Gastroesophageal sphincter (tissue), 4 donors: ENCODE measurements around the gene RHNO1. TPM values are rescaled to one million over a fixed set of nuclear protein-coding genes. Genes with fewer than 3 reads are reported as not detected.

Experiments
- ATAC-seq: fragments of 150-250 bp; one replicate; pipeline ENCODE4 v1.9.1; 2016; ENCODE audit warnings: mild to moderate bottlenecking, moderate library complexity
- H3K27ac ChIP-seq, 4 donors: fragments of 200-600 bp; sonication (generic) in 3 of 4; 1 replicate in 3 of 4; 2 replicates in 1 of 4; pipeline ENCODE4 v1.5.1; 2016 to 2019
- H3K27me3 ChIP-seq: fragments of 200-600 bp; sonication (generic); one replicate; pipeline ENCODE4 v1.5.1; 2019
- H3K36me3 ChIP-seq, 2 donors: fragments of 200-600 bp; sonication (generic); one replicate each; pipeline ENCODE4 v1.5.1; 2019; ENCODE audit warnings: control low read depth in 1 of 2
- H3K4me1 ChIP-seq, 3 donors: fragments of 200-600 bp; sonication (generic); 1 replicate in 2 of 3; 2 replicates in 1 of 3; pipeline ENCODE4 v1.5.1; 2016 to 2019; ENCODE audit warnings: control low read depth in 2 of 3
- H3K4me3 ChIP-seq, 2 donors: fragments of 200-600 bp; sonication (generic); one replicate each; pipeline ENCODE4 v1.5.1; 2019; ENCODE audit warnings: mild to moderate bottlenecking in 1 of 2, moderate library complexity in 1 of 2
- H3K9me3 ChIP-seq, 3 donors: fragments of 200-600 bp; sonication (generic); one replicate each; pipeline ENCODE4 v1.5.1; 2017 to 2019; ENCODE audit warnings: control low read depth in 2 of 3
- EP300 ChIP-seq: sonication (generic); formaldehyde crosslinking; IDR thresholded peaks from one replicate; pipeline ENCODE4 v1.6.1; 2017; ENCODE audit warnings: antibody characterized with exemption, mild to moderate bottlenecking
- POLR2A ChIP-seq, 2 donors: fragments of 450-650 bp; IDR thresholded peaks; one replicate each; pipeline ENCODE4 v1.6.1; 2017; ENCODE audit warnings: antibody characterized with exemption in 2 of 2, mild to moderate bottlenecking in 2 of 2, moderate library complexity in 1 of 2
- POLR2AphosphoS5 ChIP-seq: sonication (generic); formaldehyde crosslinking; IDR thresholded peaks from one replicate; pipeline ENCODE4 v1.6.1; 2017; ENCODE audit warnings: antibody characterized with exemption
- WGBS, 2 donors: methylation state at CpG; one replicate each; pipeline ENCODE4 v1.1.5; 2018; ENCODE audit warnings: low coverage in 1 of 2; 5-methylcytosine and 5-hydroxymethylcytosine counted together
- total RNA-seq, 4 donors: library from RNA; depleted of rRNA; stranded (reverse); fragments of >200 nt; gene quantifications; one replicate each; pipeline ENCODE4 v1.1.0, GENCODE V29; 2016
- TF ChIP-seq, protein P1 (sequence below), 4 experiments: fragments of 200-600 bp in 2 of 4; fragments of 450-650 bp in 2 of 4; sonication (generic) in 1 of 4; IDR thresholded peaks; one replicate each; pipeline ENCODE4 v1.5.1; 2017 to 2019; ENCODE audit warnings: antibody characterized with exemption in 4 of 4, mild to moderate bottlenecking in 2 of 4, moderate library complexity in 2 of 4

RHNO1 gene
- total RNA-seq, 4 donors from 2014 or later = 8.2 to 12.5 (median 9.5) TPM

DNA sequence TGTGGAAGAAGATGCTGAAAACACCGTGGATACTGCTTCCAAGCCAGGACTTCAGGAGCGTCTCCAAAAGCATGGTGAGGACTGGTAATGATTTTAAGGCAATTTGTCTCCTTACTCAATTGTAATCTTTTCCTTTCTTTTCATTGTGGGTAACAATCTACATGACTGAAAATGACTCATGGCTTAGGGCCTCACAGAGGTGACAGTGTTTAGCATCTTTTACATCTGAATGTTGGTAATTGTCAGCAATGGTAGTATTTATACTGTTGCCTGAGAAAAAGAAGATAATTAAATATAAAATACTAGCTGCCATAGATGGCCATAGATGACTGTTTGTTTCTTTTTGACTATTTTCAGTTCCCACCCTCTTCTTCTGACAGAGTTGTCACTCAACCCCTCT lies 45.3 kb downstream of the RHNO1 start:
- Histone ChIP-seq H3K27ac (no peak overlapping the region), H3K4me1 (no peaks in the 10 kb centered on the region), H3K36me3 (peaks cover 0 to 83% of the 10 kb centered on the region in 2 donors), H3K9me3 (no peaks in the 10 kb centered on the region), H3K4me3 (no peak overlapping the region), H3K27me3 (no peaks in the 10 kb centered on the region)
- WGBS, 2 donors = 96% methylated on average over 2 of the region's 2 CpGs; no CpG with 5 or more reads in 1 of the 2 donors
- TF ChIP-seq, protein P1, sequence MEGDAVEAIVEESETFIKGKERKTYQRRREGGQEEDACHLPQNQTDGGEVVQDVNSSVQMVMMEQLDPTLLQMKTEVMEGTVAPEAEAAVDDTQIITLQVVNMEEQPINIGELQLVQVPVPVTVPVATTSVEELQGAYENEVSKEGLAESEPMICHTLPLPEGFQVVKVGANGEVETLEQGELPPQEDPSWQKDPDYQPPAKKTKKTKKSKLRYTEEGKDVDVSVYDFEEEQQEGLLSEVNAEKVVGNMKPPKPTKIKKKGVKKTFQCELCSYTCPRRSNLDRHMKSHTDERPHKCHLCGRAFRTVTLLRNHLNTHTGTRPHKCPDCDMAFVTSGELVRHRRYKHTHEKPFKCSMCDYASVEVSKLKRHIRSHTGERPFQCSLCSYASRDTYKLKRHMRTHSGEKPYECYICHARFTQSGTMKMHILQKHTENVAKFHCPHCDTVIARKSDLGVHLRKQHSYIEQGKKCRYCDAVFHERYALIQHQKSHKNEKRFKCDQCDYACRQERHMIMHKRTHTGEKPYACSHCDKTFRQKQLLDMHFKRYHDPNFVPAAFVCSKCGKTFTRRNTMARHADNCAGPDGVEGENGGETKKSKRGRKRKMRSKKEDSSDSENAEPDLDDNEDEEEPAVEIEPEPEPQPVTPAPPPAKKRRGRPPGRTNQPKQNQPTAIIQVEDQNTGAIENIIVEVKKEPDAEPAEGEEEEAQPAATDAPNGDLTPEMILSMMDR (IDR thresholded peaks at IDR 0.05) = no peak
- no peak for ATAC-seq

DNA sequence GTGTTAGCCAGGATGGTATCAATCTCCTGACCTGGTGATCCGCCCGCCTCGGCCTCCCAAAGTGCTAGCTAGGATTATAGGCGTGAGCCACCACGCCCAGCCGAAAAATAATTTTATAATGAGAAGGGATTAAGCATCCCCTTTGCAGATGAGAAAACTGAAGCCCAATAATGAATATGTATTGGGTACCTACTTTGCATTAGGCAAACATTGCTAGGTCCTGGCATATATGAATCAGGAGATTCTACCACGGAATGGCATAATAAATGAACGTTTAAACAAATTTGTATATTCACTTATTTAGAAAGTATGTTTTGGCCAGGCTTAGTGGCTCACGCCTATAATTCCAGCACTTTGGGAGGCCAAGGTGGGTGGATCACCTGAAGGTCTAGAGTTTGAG lies 46.0 kb downstream of the RHNO1 start:
- H3K4me1 ChIP-seq = no peaks in the 10 kb centered on the region
- no peak overlapping the region for H3K27ac ChIP-seq
- no peak overlapping the region for H3K4me3 ChIP-seq
- 88 to 94% methylated on average over 3 to 5 of the region's 9 CpGs for WGBS, 2 donors
- no peak for ATAC-seq
- TF ChIP-seq, protein P1 (IDR thresholded peaks at IDR 0.05) = no peak
- TF ChIP-seq POLR2AphosphoS5 (no peak), EP300 (no peak), POLR2A (IDR thresholded peaks at IDR 0.05) (no peak)
- H3K27me3 ChIP-seq = no peaks in the 10 kb centered on the region
- no peaks in the 10 kb centered on the region for H3K9me3 ChIP-seq
- H3K36me3 ChIP-seq = peaks cover 0 to 85% of the 10 kb centered on the region in 2 donors

DNA sequence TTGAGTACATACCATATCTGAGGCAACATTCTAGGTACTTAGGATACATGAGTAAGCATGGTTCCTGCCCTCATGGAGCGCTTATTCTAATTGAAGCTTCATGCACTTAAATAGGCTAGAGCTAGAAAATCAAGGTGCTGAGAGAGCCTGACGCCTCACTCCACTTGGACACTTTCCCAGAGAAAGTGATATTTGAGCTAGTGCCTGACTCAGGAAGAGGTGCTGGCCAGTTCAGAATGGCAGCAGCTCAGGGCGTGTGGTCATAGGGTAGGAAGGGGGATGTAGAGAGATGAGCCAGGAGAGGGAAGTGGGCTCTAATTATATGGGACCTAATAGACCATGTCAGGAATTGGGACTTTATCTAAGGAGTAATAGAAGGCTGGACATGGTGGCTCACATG lies 47.0 kb downstream of the RHNO1 start:
- Histone ChIP-seq H3K27ac (no peak overlapping the region), H3K4me3 (no peak overlapping the region), H3K36me3 (peaks cover 0 to 89% of the 10 kb centered on the region in 2 donors), H3K4me1 (no peaks in the 10 kb centered on the region), H3K9me3 (no peaks in the 10 kb centered on the region), H3K27me3 (no peaks in the 10 kb centered on the region)
- ATAC-seq = no peak
- TF ChIP-seq, protein P1 (IDR thresholded peaks at IDR 0.05) = no peak
- no peak for TF ChIP-seq POLR2A (IDR thresholded peaks at IDR 0.05)
- TF ChIP-seq POLR2AphosphoS5 = no peak
- TF ChIP-seq EP300 = no peak
- 65 to 75% methylated on average over 3 of the region's 3 CpGs for WGBS, 2 donors

DNA sequence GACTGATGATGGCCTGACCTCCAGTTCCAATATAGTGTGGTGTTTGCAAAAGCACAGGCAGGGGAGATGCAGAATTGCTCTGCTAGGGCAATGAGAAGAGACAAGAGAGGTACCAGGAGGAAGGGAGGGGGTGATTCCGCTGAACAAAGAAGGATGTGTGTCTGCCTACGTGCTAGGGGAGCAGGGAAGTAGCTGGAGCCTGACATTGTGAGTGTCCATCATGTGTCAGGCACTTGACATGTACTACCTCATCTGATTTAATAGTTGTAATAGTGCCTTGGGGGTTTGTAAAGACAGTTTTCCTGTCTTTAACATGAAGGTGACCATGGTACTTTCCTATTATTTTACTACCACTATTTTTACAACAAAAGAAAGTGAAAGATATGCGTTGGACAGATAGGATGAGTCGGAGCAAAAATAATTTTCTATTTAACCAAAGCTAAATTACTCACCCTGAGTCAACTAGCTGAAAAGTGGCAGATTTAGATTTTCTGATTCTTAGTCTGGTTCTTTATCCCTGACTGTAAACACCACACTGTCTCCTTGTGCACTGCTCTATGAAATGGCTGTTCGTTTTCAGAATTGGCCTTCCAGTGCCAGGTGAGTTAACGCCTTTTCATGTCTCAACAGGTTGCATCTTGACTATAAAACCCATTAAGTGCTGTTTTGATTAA lies 48.4 kb downstream of the RHNO1 start:
- Histone ChIP-seq H3K4me3 (no peak overlapping the region), H3K27me3 (no peaks in the 10 kb centered on the region), H3K9me3 (no peaks in the 10 kb centered on the region), H3K36me3 (peaks cover 0 to 98% of the 10 kb centered on the region in 2 donors), H3K4me1 (no peaks in the 10 kb centered on the region), H3K27ac (no peak overlapping the region)
- TF ChIP-seq POLR2A (IDR thresholded peaks at IDR 0.05) (no peak), EP300 (no peak), POLR2AphosphoS5 (no peak)
- TF ChIP-seq, protein P1 (IDR thresholded peaks at IDR 0.05) = no peak
- ATAC-seq = no peak
- WGBS, 2 donors = 72 to 76% methylated on average over 6 of the region's 6 CpGs

DNA sequence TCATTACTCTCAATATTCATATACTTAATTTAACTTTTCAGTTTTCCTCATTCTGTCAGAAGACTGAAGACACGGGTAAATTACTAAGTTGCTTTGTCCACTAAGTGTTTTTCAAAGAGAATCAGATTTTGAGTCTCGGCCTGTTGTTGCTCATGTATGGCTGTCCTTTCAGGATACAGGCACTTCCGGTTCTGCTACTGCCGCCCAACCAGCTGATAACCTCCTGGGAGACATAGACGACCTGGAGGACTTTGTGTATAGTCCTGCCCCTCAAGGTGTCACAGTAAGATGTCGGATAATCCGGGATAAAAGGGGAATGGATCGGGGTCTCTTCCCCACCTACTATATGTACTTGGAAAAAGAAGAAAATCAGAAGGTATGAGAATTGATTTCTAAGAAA lies 53.8 kb downstream of the RHNO1 start:
- TF ChIP-seq POLR2A (IDR thresholded peaks at IDR 0.05) = no peak
- TF ChIP-seq EP300 = no peak
- TF ChIP-seq POLR2AphosphoS5 = no peak
- TF ChIP-seq, protein P1 (IDR thresholded peaks at IDR 0.05) = no peak
- Histone ChIP-seq H3K9me3 (no peaks in the 10 kb centered on the region), H3K4me1 (no peaks in the 10 kb centered on the region), H3K4me3 (no peak overlapping the region), H3K27ac (no peak overlapping the region), H3K36me3 (peaks cover 0 to 98% of the 10 kb centered on the region in 2 donors), H3K27me3 (no peaks in the 10 kb centered on the region)
- no peak for ATAC-seq
- 75 to 89% methylated on average over 3 to 5 of the region's 8 CpGs for WGBS, 2 donors
